ENCODE results near the gene IQGAP2. TPM values are rescaled to one million over a fixed set of nuclear protein-coding genes. Genes with fewer than 3 reads are reported as not detected.

IQGAP2 gene
- polyA plus RNA-seq, 3 donors, result 72.4 to 95.7 (median 83.7) TPM

- no peak for DNase-seq (ENCODE audit: low read depth in 3 of 3, low spot score in 2 of 3)
These were observed 222.2 kb downstream of the IQGAP2 start for GRCh38 chr5:76625087-76625815.

DNA sequence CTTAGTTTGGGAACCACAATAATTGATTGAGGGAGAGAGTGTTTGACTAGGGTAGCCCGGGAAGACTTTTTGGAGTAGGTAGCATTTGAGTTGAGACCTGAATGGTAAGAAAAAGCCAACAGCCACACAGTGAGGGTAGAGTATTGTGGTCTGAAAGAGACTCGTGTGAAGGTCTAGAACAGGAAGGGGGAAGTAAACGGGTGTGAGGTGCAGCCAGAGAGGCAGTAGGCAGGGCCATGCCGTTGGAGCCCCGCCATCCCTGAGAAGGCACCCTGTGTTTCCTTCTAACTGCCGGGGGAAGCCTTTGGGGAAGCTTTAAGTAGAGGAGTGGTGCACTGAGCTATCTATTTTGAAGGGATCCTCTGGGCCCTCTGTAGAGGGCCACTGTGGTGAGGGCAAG is 223.7 kb downstream of the IQGAP2 start:
- no peak for DNase-seq (ENCODE audit: low read depth in 3 of 3, low spot score in 2 of 3)

GRCh38 chr5:76634661-76635060 is 231.6 kb downstream of the IQGAP2 start:
- no peak for DNase-seq (ENCODE audit: low read depth in 3 of 3, low spot score in 2 of 3)

DNA sequence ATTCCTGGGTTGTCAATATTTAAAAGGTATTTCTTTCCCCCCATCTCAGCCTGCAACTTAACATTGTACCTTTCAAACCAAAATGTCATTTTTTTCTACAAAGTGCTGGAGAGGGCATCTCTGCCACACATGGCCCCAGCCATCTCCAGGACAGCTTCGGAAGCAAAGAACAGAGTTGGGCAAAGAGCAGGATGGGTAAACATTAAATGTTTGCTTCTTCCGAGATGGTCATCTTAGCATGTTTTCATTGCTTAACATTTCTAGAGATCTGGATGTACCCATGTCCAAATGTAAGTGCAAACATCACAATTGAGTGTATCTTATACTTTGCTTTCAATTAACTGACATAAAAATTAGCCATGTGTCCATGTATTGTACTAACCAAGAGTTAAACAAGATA is 234.4 kb downstream of the IQGAP2 start:
- no peak for DNase-seq (ENCODE audit: low read depth in 3 of 3, low spot score in 2 of 3)

GRCh38 chr5:76638479-76638878 is 235.4 kb downstream of the IQGAP2 start:
- DNase-seq (ENCODE audit: low read depth in 3 of 3, low spot score in 2 of 3), result no peak

- peak; percentile 29 to 49 (median 33) for DNase-seq (ENCODE audit: low read depth in 3 of 3, low spot score in 2 of 3)
These were observed 238.5 kb downstream of the IQGAP2 start for GRCh38 chr5:76641514-76642120.

- DNase-seq (ENCODE audit: low read depth in 3 of 3, low spot score in 2 of 3), result no peak
These were observed 239.4 kb downstream of the IQGAP2 start for GRCh38 chr5:76642390-76643040.

- DNase-seq (ENCODE audit: low read depth in 3 of 3, low spot score in 2 of 3), result no peak
These were observed 240.3 kb downstream of the IQGAP2 start for GRCh38 chr5:76643371-76643770.

- DNase-seq (ENCODE audit: low read depth in 3 of 3, low spot score in 2 of 3), result no peak
These were observed 246.1 kb downstream of the IQGAP2 start for GRCh38 chr5:76649140-76649539.

DNA sequence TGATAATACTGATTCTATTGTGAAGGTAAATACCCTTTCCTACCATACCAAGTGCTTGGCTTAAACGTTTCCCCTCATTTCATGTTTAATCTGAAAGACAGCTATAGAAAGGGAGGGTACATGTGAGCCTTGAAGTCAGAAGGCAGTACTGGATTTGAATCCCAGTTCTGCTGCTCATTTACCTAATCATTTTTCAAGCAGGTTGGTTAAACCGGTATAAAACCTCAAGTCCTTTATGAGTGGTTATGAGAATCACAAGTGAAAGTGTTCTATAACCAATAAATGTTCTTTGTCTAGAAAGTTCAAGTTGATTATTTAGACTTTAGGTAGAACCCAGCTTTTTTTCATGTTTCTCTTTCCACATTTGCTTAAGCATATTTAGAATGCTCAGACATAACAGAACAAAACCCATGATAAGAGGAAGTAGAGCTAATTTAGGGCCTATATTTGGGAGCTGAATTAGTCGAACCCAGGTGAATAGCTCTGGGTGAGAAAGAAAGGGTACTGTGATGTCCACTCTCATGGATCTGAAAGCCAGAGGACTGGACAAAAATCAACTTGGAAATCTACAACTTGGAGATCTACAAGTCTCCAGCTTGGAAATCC is 249.8 kb downstream of the IQGAP2 start:
- no peak for DNase-seq (ENCODE audit: low read depth in 3 of 3, low spot score in 2 of 3)

DNA sequence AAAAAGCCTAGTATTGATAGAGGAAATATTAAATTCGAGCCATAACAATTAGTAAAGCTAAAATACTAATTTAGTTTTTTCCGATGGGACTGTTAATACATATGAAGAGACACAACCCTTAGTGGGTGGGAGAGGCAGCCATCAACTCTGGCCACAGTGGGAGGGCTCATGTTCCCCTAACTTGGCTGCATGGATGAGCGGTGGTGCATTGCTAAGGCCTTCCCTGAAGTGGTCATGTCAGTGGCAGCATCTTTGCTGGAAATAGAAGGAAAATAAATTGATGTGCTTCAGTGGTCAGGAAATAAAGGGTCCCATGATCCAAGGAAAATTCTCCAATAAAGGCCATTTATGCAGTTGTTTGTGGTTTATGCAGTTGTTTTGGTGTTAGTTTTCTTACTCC is 254.0 kb downstream of the IQGAP2 start:
- no peak for DNase-seq (ENCODE audit: low read depth in 3 of 3, low spot score in 2 of 3)

GRCh38 chr5:76657683-76658311 is 254.7 kb downstream of the IQGAP2 start:
- no peak for DNase-seq (ENCODE audit: low read depth in 3 of 3, low spot score in 2 of 3)

GRCh38 chr5:76660360-76660759 is 257.3 kb downstream of the IQGAP2 start:
- no peak for DNase-seq (ENCODE audit: low read depth in 3 of 3, low spot score in 2 of 3)

GRCh38 chr5:76662521-76662920 is 259.4 kb downstream of the IQGAP2 start:
- no peak for DNase-seq (ENCODE audit: low read depth in 3 of 3, low spot score in 2 of 3)

GRCh38 chr5:76663573-76663972 is 260.5 kb downstream of the IQGAP2 start:
- DNase-seq (ENCODE audit: low read depth in 3 of 3, low spot score in 2 of 3), result no peak

DNA sequence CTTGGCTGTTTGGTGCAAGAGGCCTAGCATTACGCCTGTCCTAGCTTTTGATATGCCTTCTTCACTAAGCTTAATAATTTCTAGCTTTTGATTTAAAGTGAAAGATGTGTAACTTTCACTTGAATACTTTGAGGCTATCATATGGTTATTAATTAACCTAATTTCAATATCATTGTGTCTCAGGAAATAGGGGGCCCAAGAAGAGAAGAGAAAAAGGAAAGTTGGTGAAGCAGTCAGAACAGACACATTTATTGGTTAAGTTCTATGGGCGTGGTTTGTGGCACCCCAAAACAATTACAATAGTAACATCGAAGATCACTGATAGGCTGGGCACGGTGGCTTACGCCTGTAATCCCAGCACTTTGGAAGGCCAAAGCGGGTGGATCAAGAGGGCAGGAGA is 261.0 kb downstream of the IQGAP2 start:
- no peak for DNase-seq (ENCODE audit: low read depth in 3 of 3, low spot score in 2 of 3)

- DNase-seq (ENCODE audit: low read depth in 3 of 3, low spot score in 2 of 3), result no peak
These were observed 264.4 kb downstream of the IQGAP2 start for GRCh38 chr5:76667495-76667894.

GRCh38 chr5:76669245-76669644 is 266.2 kb downstream of the IQGAP2 start:
- no peak for DNase-seq (ENCODE audit: low read depth in 3 of 3, low spot score in 2 of 3)

GRCh38 chr5:76670508-76670907 is 267.4 kb downstream of the IQGAP2 start:
- no peak for DNase-seq (ENCODE audit: low read depth in 3 of 3, low spot score in 2 of 3)

GRCh38 chr5:76672242-76672641 is 269.2 kb downstream of the IQGAP2 start:
- no peak for DNase-seq (ENCODE audit: low read depth in 3 of 3, low spot score in 2 of 3)

DNA sequence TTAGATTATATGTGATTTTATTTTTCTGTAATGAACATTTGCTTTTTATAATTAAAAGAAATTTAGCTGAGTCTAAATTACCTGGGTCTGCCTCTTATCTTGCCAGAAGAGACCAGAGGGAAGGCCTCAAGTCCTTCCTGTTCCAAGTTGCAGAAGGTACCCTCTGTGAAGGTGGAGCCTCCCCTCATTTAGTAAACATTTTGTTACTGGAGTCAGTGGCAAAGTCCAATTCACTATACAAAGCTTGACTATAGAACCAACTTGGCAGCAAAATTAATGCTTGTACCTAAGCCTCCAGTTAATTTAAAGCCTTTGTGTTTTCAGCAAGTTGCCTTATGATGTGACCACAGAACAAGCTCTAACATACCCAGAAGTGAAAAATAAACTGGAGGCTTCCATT is 270.0 kb downstream of the IQGAP2 start:
- no peak for DNase-seq (ENCODE audit: low read depth in 3 of 3, low spot score in 2 of 3)

All from right renal cortex interstitium (tissue), 3 donors.